Renal cortex interstitium (tissue), 11 donors: Measurements from ENCODE around the gene RIMKLA. TPM values are rescaled to one million over a fixed set of nuclear protein-coding genes. Genes with fewer than 3 reads are reported as not detected.

ENCODE experiments used
- DNase-seq, 11 donors: peaks; one replicate each; pipeline ENCODE4 v3.0.0-alpha.2; 2013; ENCODE audit warnings: low read depth in 9 of 11, low spot score in 4 of 11; ENCODE audit errors: extremely low read depth in 1 of 11
- polyA plus RNA-seq, 3 donors: library from polyadenylated mRNA; unstranded; fragments of 120-200 nt; gene quantifications; one replicate each; pipeline ENCODE4 v1.2.1, GENCODE V29; 2013; ENCODE audit not compliant: insufficient read length in 3 of 3

The RIMKLA gene
- polyA plus RNA-seq, 3 donors: 0.73 to 0.92 (median 0.73) TPM

DNA sequence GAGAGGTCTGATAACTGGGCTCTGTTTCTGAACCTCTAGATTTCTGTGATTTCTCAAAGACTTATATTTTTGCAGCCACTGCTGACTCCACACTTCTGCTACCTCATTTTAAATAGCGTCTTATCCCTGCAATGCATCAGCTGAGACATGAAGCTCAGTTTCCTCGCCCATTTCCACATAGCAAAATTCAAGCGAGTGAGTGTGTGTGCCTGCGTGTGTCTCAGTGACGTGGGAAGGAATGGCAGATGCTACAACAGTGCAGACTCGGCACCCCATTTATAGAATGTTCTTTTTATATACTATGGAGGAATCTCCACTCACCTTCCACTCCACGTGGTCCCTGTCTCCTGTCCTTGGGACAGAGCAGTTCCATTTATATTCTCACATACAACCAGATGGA lies 39.5 kb downstream of the RIMKLA start:
- DNase-seq: no peak

GRCh38 chr1:42420911-42421585 lies 40.5 kb downstream of the RIMKLA start:
- peak; percentile 60 to 92 (median 86) for DNase-seq

GRCh38 chr1:42422737-42423136 lies 42.1 kb downstream of the RIMKLA start:
- DNase-seq: no peak

DNA sequence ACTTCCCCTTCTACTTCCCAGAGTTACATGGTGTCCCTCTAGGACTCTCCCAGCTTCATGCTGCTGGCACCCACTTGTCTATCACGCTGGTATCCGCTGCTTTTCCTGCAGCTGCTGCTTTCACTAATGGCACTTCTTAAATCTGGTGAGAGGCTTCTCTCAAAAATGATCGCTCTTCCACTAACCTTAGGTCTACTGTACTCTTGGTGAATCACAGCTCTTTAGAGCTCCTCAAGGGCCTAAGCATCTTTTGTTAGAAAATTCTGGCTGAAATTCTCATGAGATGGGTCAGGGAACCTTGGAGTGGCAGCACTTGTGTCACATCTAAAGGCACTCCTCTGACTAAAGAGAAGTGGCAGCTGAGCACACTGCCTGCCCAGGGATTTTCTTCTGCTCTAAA lies 43.1 kb downstream of the RIMKLA start:
- DNase-seq: no peak

GRCh38 chr1:42424201-42424600 lies 43.6 kb downstream of the RIMKLA start:
- peak in 1 of 11 donors; percentile 4 for DNase-seq

GRCh38 chr1:42427240-42427639 lies 46.6 kb downstream of the RIMKLA start:
- no peak for DNase-seq

DNA sequence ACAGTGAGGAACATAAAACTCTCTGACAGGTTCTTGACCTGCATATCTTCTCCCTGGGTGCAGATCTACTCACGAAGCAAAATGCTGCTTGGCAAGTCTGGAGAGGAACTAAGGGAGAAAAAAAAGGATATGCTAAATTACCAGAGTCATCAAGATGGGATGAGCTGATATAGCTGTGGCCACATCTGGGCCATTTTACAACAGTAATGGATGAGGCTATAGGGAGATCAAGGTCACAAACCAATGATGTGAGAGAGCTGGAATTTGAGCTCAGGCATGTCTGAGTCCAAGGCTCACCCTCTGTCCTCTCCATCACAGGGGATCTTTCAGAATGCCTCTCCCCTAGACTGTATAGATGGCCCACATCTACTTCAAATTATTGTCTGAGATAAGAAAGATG lies 49.0 kb downstream of the RIMKLA start:
- no peak for DNase-seq

GRCh38 chr1:42430286-42431135 lies 49.9 kb downstream of the RIMKLA start:
- DNase-seq: no peak

- no peak for DNase-seq
These were observed 50.9 kb downstream of the RIMKLA start for GRCh38 chr1:42431514-42431913.

GRCh38 chr1:42432714-42433113 lies 52.1 kb downstream of the RIMKLA start:
- DNase-seq: no peak

- no peak for DNase-seq
These were observed 52.8 kb downstream of the RIMKLA start for GRCh38 chr1:42433369-42433768.

- DNase-seq: no peak
These were observed 53.7 kb downstream of the RIMKLA start for GRCh38 chr1:42434340-42434739.

DNA sequence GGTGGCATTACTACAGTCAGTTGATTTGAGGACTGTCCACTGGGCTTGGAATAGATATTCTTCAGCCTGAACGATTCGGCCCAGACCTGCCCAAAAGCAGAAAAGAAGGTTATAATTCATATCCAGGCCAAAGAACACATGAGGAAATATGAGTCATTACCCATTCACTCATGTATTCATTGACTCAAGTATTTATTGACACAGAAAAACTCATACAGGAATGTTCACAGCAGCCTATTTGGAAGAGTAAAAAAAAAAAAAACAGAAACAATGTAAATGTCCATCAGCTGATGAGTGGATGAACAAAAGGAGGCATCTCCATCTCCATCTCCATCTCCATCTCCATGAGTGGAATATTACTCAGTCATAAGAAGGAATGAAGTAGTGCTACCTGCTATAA lies 59.3 kb downstream of the RIMKLA start:
- no peak for DNase-seq

DNA sequence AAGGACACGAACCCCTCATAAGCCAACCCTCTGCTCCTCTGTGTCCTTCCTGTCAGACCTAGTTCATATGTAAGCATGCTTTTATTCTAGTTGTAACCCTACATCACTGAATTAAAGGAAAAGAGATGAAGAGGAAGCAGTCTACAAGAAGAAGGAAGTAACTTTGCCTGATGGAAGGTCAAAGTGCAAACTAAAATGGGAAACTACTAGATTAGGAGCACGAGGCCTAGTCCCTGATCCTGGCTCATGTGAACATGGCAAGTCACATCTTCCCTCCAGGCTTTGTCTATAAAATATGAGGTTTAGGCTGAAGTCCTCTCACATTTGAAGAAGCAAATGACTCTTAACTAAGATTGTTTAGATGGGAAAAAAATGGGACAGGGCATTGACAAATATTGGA lies 62.1 kb downstream of the RIMKLA start:
- no peak for DNase-seq

DNA sequence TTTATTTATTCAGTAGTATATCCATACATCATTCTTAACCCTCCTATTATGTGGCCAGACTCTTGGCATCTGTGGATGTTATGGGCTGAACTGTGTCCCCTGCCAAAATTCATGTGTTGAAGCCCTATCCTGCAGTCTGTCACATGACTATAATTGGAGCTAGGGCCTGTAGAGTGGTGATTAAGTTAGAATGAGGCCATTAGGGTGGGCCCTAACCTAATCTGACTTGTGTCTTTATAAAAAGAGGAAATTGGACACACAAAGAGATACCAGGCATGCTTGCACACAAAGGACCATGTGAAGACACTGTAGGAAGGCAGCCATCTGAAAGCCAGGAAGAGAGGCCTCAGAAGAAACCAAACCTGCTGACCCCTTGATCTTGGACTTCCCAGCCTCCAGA lies 68.7 kb downstream of the RIMKLA start:
- DNase-seq: no peak

DNA sequence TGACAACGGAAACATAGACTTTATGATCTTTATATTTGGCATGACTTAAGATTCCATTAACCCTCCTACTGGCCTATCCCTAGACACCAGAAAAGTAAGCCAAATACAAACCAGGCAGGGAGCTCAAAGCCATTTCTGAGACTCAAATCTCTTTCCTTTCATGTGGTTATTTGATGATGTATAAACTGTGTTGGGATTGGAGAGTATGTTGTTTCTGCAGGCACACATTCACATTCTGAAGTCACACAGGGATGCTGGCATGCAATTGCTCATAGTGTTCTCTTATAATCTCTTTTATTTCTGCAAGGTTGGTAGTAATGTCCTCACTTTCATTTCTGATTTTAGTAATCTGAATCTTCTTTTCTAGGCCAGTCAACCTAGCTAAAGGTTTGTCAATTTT lies 69.5 kb downstream of the RIMKLA start:
- DNase-seq: no peak

- no peak for DNase-seq
These were observed 72.8 kb downstream of the RIMKLA start for GRCh38 chr1:42453386-42453785.

DNA sequence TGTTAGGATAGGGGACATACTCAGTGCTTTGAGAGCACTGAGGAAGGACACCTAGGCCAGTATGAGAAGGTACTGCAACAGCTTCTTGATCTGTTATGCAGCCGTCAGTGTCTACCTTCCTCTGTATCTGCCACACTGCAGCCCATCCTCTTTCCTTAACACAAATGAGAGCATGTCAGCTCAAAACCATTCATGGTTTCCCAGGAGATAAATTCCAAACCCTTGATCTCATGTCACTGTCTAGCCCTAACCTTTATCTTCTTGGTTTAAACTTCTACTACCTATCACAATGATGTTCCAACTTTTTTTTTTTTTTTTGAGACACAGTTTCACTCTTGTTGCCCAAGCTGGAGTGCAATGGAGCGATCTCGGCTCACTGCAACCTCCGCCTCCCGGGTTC lies 73.8 kb downstream of the RIMKLA start:
- no peak for DNase-seq

DNA sequence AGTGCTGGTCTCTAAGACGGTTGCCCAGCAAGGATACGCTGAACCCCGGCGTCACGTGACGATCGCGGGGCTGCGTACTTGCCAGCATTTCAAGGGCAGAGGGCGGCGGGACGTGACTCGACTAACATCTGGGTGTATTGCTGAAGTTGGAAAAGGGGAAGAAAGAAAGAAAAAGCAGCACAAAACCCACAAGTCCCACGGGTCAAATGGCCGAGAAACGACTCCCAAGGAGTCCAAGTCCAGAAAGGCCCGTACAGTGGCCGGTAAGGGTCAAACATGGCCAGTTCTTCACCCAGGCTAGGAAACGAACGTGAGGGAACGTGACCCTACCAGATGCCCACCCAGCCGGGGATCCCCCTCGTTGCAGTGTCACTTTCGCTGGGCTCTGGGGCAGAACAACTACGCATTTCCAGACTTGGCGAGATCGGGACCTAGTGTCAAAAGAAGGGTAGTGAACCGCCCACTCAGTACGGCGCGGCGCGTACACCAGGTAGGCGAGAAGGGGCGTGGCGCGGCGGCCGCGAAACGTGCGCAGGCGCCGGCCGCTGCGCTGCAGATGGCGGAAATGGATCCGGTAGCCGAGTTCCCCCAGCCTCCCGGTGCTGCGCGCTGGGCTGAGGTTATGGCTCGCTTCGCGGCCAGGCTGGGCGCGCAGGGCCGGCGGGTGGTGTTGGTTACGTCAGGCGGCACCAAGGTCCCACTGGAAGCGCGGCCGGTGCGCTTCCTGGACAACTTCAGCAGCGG lies 75.6 kb downstream of the RIMKLA start, which contains the start of the genes PPCS and ZMYND12:
Gene PPCS, plus strand, starts transcription at position 534 of the 744 bp plus-strand sequence. Its CDS starts 23 bp downstream, at position 557.
Gene ZMYND12, minus strand, starts transcription at position 13 of the 744 bp plus-strand sequence. CDS start 25 bp downstream, outside the sequence.
- peak; percentile 69 to 93 (median 83) for DNase-seq

DNA sequence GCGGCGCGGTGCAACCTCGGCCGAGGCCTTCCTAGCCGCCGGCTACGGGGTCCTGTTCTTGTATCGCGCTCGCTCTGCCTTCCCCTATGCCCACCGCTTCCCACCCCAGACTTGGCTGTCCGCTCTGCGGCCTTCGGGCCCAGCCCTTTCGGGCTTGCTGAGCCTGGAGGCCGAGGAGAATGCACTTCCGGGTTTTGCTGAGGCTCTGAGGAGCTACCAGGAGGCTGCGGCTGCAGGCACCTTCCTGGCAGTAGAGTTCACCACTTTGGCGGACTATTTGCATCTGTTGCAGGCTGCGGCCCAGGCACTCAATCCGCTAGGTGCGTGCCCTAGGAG lies 76.1 kb downstream of the RIMKLA start:
- DNase-seq: peak in 3 of 11 donors; percentile 28 to 39 (median 33)
